ENCODE measurements around the gene TFAP2A.

DNA sequence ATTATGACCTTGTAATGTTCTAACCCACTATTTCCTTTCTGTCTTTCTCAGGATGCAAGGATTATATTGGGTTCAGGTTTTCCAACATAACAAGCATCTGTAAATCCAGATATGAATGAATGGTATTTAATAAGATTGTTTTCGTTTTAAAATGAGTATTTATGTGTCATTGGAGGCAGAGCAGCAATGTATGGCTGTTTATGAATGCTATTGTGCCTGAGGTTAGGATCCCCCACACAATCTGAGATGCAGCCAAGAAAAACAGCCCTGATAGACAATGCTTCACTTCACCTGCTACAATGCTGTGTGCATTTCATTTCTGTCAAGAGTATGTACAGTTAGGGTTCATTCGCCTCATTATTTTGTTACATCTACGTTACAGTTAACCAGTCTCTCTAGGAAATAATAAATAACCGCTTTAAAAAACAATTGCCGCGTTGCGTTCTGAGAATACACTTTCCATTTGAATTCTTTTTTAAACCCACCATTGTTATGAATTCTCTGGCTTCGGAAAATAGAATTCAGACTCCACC lies 19.6 kb downstream of the TFAP2A start:
- TF ChIP-seq LEF1 (IDR thresholded peaks at IDR 0.05; ENCODE audit: borderline replicate concordance) (no peak), L3MBTL2 (conservative IDR thresholded peaks at IDR 0.05) (no peak), HDGF (IDR thresholded peaks at IDR 0.05; ENCODE audit: borderline replicate concordance) (no peak), FOXM1 (IDR thresholded peaks at IDR 0.05; ENCODE audit: borderline replicate concordance) (no peak), CTBP1 (IDR thresholded peaks at IDR 0.05; ENCODE audit: borderline replicate concordance) (no peak), BHLHE40 (IDR thresholded peaks at IDR 0.05; ENCODE audit: borderline replicate concordance) (no peak), SUZ12 (IDR thresholded peaks at IDR 0.05) (no peak), FOXA1 (IDR thresholded peaks at IDR 0.05) (no peak), TARDBP (IDR thresholded peaks at IDR 0.05) (no peak), SP1 (IDR thresholded peaks at IDR 0.05) (no peak), NFRKB (IDR thresholded peaks at IDR 0.05) (no peak), ZNF384 (IDR thresholded peaks at IDR 0.05) (no peak), ELF4 (IDR thresholded peaks at IDR 0.05) (no peak)
- TF ChIP-seq, protein P1, sequence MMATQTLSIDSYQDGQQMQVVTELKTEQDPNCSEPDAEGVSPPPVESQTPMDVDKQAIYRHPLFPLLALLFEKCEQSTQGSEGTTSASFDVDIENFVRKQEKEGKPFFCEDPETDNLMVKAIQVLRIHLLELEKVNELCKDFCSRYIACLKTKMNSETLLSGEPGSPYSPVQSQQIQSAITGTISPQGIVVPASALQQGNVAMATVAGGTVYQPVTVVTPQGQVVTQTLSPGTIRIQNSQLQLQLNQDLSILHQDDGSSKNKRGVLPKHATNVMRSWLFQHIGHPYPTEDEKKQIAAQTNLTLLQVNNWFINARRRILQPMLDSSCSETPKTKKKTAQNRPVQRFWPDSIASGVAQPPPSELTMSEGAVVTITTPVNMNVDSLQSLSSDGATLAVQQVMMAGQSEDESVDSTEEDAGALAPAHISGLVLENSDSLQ (IDR thresholded peaks at IDR 0.05): no peak
